PFSK-1 (cell line): ENCODE measurements around the gene HPCAL1.

Experiments
- FOXP2 ChIP-seq: optimal IDR thresholded peaks from 2 replicates; pipeline ENCODE3; 2011; ENCODE audit warnings: borderline replicate concordance, control low read depth, inconsistent platforms; ENCODE audit not compliant: insufficient read depth; ENCODE audit errors: extremely low read length, extremely low read depth
- POLR2AphosphoS5 ChIP-seq: IDR thresholded peaks from 2 replicates; pipeline ENCODE4 v1.6.1; 2012; ENCODE audit warnings: low read depth, mild to moderate bottlenecking, control low read depth, low read length, moderate library complexity
- SIN3A ChIP-seq: IDR thresholded peaks from 2 replicates; pipeline ENCODE4 v1.6.1; 2012; ENCODE audit warnings: mild to moderate bottlenecking, low read length, moderate library complexity, borderline replicate concordance; ENCODE audit not compliant: insufficient read depth
- TAF1 ChIP-seq: IDR thresholded peaks from 2 replicates; pipeline ENCODE4 v1.6.1; 2012; ENCODE audit warnings: low read length, control low read depth, borderline replicate concordance; ENCODE audit not compliant: insufficient read depth
- TF ChIP-seq, protein P1 (sequence below), 2 experiments: IDR thresholded peaks; 2 replicates each; pipeline versions ENCODE4 v1.6.1 to v1.8.0; 2011 to 2012; ENCODE audit warnings: low read depth in 2 of 2, low read length in 2 of 2, control low read depth in 1 of 2, inconsistent platforms in 1 of 2, mild to moderate bottlenecking in 1 of 2, moderate library complexity in 1 of 2; ENCODE audit not compliant: insufficient read depth in 1 of 2

Gene HPCAL1

GRCh38 chr2:10279946-10280463 is 22.7 kb upstream of the HPCAL1 start:
- TF ChIP-seq FOXP2: no peak
- TF ChIP-seq TAF1: no peak
- TF ChIP-seq POLR2AphosphoS5: no peak
- TF ChIP-seq SIN3A: no peak
- TF ChIP-seq, protein P1, sequence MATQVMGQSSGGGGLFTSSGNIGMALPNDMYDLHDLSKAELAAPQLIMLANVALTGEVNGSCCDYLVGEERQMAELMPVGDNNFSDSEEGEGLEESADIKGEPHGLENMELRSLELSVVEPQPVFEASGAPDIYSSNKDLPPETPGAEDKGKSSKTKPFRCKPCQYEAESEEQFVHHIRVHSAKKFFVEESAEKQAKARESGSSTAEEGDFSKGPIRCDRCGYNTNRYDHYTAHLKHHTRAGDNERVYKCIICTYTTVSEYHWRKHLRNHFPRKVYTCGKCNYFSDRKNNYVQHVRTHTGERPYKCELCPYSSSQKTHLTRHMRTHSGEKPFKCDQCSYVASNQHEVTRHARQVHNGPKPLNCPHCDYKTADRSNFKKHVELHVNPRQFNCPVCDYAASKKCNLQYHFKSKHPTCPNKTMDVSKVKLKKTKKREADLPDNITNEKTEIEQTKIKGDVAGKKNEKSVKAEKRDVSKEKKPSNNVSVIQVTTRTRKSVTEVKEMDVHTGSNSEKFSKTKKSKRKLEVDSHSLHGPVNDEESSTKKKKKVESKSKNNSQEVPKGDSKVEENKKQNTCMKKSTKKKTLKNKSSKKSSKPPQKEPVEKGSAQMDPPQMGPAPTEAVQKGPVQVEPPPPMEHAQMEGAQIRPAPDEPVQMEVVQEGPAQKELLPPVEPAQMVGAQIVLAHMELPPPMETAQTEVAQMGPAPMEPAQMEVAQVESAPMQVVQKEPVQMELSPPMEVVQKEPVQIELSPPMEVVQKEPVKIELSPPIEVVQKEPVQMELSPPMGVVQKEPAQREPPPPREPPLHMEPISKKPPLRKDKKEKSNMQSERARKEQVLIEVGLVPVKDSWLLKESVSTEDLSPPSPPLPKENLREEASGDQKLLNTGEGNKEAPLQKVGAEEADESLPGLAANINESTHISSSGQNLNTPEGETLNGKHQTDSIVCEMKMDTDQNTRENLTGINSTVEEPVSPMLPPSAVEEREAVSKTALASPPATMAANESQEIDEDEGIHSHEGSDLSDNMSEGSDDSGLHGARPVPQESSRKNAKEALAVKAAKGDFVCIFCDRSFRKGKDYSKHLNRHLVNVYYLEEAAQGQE (IDR thresholded peaks at IDR 0.05; ENCODE audit: insufficient read depth in 1 of 2, low read depth in 2 of 2, low read length in 2 of 2): no peak

DNA sequence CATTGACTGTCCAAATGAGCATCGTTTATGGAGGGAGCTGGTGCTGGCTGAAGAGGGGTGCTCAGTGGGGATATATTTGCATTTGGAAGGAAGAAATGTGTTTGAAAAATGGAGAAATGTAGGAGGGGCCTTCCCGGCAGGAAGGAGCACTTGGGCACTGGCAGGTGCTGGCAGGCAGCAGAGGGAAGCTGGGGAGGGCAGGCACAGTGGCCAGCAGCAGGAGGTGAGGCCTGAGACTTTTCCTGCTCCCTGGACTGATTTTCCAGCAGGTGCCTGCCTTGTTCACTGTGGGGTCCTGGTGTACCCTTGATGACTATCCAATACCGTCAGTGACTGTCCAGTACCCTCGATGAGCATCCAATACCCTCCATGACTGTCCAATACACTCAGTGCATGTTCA is 20.8 kb upstream of the HPCAL1 start:
- TF ChIP-seq SIN3A (no peak), FOXP2 (no peak), TAF1 (no peak), POLR2AphosphoS5 (no peak)
- TF ChIP-seq, protein P1 (IDR thresholded peaks at IDR 0.05; ENCODE audit: insufficient read depth in 1 of 2, low read depth in 2 of 2, low read length in 2 of 2): no peak

GRCh38 chr2:10282611-10283105 is 20.0 kb upstream of the HPCAL1 start:
- TF ChIP-seq SIN3A (no peak), POLR2AphosphoS5 (no peak)

DNA sequence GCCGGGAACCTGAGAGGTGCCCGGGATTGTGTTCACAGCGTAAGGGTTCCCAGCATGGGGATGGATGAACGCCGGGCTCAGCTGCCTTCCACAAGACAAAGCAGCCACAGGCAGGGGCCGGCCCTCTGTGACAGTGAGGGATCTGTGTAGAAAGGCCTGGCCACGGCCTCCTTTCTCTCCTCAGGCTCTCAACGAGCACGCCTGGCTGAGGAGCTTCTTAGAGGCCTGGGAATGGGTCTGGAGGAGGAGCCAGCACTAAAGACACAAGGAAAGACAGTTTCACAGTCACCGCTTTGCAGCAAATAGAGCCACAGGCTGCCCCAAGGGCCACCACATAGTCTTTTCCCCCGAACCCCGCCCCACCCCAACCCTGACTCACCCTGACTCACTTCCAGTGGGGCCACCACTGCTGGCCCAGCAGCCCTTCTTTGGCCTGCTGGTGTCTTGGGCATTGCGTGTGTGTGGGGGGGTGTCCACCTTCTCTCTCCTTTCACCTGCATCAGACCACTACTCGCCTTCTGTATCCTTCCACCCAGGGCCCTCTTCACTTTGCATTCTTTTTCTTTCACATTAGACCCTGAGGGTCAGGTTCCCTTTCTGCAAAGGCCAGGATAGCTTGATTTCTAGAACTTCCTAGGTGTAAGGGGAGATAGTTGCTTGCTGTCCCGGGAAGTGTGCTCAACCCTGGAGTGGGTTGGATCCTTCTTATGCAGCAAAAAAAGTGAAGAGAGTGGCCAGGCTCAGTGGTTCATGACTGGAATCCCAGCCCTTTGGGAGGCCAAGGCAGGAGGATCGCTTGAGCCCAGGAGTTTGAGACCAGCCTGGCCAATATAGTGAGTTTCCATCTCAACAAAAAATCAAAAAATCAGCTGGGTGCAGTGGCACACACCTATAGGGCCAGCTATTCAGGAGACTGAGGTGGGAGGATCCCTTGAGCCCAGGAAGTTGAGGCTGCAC is 19.3 kb upstream of the HPCAL1 start:
- TF ChIP-seq FOXP2 (no peak), POLR2AphosphoS5 (no peak)

DNA sequence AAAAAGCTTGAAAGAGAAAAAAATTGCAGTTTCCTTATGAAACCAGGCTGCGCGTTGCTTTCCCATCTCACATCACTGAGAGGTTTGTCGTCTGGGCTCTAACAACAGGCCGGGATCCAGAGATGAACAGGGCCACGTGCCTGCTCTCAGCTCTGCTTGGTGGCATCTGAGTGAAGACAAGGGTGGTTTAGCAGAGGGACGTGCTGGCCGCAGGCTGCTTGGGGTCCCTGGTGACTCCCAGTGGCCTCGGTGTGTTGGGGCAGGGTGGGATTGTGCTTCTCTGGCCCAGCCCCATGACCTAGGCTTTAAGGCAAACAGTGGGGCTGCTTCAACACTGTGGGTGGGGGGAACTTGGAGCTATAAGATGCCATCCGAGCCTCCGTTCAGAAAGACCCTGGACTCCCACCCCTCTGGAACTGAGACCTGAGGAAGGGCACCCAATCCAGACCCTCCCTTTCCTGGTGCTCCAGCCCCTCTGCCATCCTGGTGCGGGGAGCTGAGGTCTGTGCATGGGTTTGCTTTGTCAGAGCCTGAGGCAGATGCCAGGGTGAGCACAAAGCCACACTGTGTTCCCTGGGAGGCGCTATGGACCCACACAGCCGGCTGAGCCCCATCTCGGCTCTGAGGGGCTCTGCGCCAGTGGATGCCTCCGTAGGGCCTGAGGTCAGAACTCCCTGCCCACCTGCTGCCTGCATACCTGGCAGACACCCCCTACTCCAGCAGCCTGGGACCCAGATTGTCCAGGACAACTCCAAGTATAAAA is 18.4 kb upstream of the HPCAL1 start:
- TF ChIP-seq, protein P1 (IDR thresholded peaks at IDR 0.05; ENCODE audit: insufficient read depth in 1 of 2, low read depth in 2 of 2, low read length in 2 of 2): no peak
- TF ChIP-seq FOXP2: no peak
- TF ChIP-seq POLR2AphosphoS5: no peak
- TF ChIP-seq TAF1: no peak
- no peak for TF ChIP-seq SIN3A
